RWPE1 (cell line): ENCODE measurements around the gene PI4KA.
A peak's percentile ranks its signal among the peaks of the same experiment; 100 is the strongest.

Source experiments
- CTCF ChIA-PET: fragments of 350-600 bp; sonication (Branson Sonifier 250); formaldehyde crosslinking; extraction: SDS; loops from one replicate; lab custom pipeline; 2021; lab: Yijun Ruan, JAX
- POLR2A ChIA-PET: fragments of 400-600 bp; formaldehyde crosslinking; extraction: SDS; loops from one replicate; lab custom pipeline; 2020; ENCODE audit warnings: antibody characterized with exemption; ENCODE audit not compliant: low non-redundant PET; lab: Yijun Ruan, JAX
- DNase-seq: peaks from one replicate; pipeline ENCODE4 v3.0.0; 2012; ENCODE audit warnings: low spot score
- H3K27ac ChIP-seq: fragments of 450-650 bp; 2 replicates; pipeline ENCODE4 v1.5.1; 2017
- TF ChIP-seq, protein P1 (sequence below): fragments of 450-650 bp; conservative IDR thresholded peaks from 2 replicates; pipeline ENCODE4 v1.5.1; 2017; ENCODE audit warnings: low read depth, mild to moderate bottlenecking

PI4KA gene

DNA sequence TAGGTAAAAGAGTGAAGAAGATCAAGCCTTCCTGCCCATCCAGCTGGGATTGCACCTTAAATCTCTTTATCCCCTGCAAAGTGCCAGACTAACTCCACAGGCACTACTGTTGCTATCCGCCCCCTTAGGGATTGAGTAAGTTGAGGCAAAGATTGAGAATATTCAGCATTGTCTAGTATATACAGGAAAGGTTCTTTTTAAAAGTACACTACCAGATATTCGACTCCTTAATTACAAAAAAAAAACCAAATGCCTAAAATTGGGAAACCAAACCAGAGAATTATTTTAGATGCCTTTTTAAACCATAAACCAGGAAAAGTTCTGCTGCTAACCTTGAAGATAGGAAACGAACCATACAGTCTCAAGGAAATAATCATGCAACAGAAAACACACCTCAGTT, 73.2 kb downstream of the PI4KA start:
- CTCF ChIA-PET: no interaction called here
- DNase-seq: no peak
- H3K27ac ChIP-seq: no peak overlapping the region
- POLR2A ChIA-PET: no interaction called here
- TF ChIP-seq, protein P1, sequence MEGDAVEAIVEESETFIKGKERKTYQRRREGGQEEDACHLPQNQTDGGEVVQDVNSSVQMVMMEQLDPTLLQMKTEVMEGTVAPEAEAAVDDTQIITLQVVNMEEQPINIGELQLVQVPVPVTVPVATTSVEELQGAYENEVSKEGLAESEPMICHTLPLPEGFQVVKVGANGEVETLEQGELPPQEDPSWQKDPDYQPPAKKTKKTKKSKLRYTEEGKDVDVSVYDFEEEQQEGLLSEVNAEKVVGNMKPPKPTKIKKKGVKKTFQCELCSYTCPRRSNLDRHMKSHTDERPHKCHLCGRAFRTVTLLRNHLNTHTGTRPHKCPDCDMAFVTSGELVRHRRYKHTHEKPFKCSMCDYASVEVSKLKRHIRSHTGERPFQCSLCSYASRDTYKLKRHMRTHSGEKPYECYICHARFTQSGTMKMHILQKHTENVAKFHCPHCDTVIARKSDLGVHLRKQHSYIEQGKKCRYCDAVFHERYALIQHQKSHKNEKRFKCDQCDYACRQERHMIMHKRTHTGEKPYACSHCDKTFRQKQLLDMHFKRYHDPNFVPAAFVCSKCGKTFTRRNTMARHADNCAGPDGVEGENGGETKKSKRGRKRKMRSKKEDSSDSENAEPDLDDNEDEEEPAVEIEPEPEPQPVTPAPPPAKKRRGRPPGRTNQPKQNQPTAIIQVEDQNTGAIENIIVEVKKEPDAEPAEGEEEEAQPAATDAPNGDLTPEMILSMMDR: no peak

- TF ChIP-seq, protein P1: peak; percentile 76
- DNase-seq: peak; percentile 17
- H3K27ac ChIP-seq: no peak overlapping the region
- ChIA-PET CTCF (interaction anchor here (0.5 to 0.8 kb wide), 6 partner anchors 9 to 202 kb away, joined by 3 to 6 read pairs (median 3); no protein-coding TSS in a partner anchor), POLR2A (no interaction called here)
Observed at GRCh38 chr22:20783844-20784723, 74.5 kb downstream of the PI4KA start.

GRCh38 chr22:20783300-20783673, 75.3 kb downstream of the PI4KA start:
- TF ChIP-seq, protein P1: no peak
- POLR2A ChIA-PET: no interaction called here
- no peak for DNase-seq
- CTCF ChIA-PET: interaction anchor here (0.8 kb wide), 1 partner anchor 199 kb away, joined by 3 read pairs; no protein-coding TSS in a partner anchor
- H3K27ac ChIP-seq: no peak overlapping the region

- TF ChIP-seq, protein P1: no peak
- H3K27ac ChIP-seq: no peak overlapping the region
- no peak for DNase-seq
- ChIA-PET CTCF (interaction anchor here (0.8 kb wide), 1 partner anchor 200 kb away, joined by 3 read pairs; no protein-coding TSS in a partner anchor), POLR2A (no interaction called here)
Observed at GRCh38 chr22:20782596-20783299, 75.9 kb downstream of the PI4KA start.

GRCh38 chr22:20782083-20782482, 76.5 kb downstream of the PI4KA start:
- ChIA-PET POLR2A (no interaction called here), CTCF (no interaction called here)

More at GRCh38 chr22:20782083-20782482, 76.5 kb downstream of the PI4KA start:
- DNase-seq: no peak
- TF ChIP-seq, protein P1: no peak
- no peak overlapping the region for H3K27ac ChIP-seq
